GM23248 (cell line): ENCODE measurements around the gene EIF5B. TPM values are rescaled to one million over a fixed set of nuclear protein-coding genes. Genes with fewer than 3 reads are reported as not detected.

ENCODE experiments used
- DNase-seq: peaks from one replicate; pipeline ENCODE4 v3.0.0-alpha.2; 2015
- H2AFZ ChIP-seq: fragments of 200-600 bp; sonication (generic); 2 replicates; pipeline ENCODE4 v1.6.1; 2016; ENCODE audit warnings: antibody characterized with exemption
- H3F3A ChIP-seq: fragments of 200-600 bp; sonication (generic); 2 replicates; pipeline ENCODE4 v1.6.1; 2016; ENCODE audit warnings: mild to moderate bottlenecking, antibody characterized with exemption, mixed run types; ENCODE audit not compliant: insufficient read depth
- H3K27ac ChIP-seq: fragments of 200-600 bp; sonication (generic); 2 replicates; pipeline ENCODE4 v1.5.1; 2016; ENCODE audit warnings: mild to moderate bottlenecking
- H3K27me3 ChIP-seq: fragments of 200-600 bp; sonication (generic); replicated peaks from 2 replicates; pipeline ENCODE4 v1.6.1; 2016; ENCODE audit warnings: mild to moderate bottlenecking; ENCODE audit not compliant: insufficient read depth
- H3K36me3 ChIP-seq: fragments of 200-600 bp; sonication (generic); 2 replicates; pipeline ENCODE4 v1.6.1; 2016; ENCODE audit warnings: low read depth, mild to moderate bottlenecking
- H3K4me1 ChIP-seq: fragments of 200-600 bp; sonication (generic); 2 replicates; pipeline ENCODE4 v1.6.1; 2016; ENCODE audit warnings: mild to moderate bottlenecking; ENCODE audit not compliant: insufficient read depth
- H3K4me2 ChIP-seq: fragments of 200-600 bp; sonication (generic); one replicate; pipeline ENCODE4 v1.6.1; 2016; ENCODE audit warnings: mild to moderate bottlenecking; ENCODE audit not compliant: unreplicated experiment
- H3K4me3 ChIP-seq: fragments of 200-600 bp; sonication (generic); 2 replicates; pipeline ENCODE4 v1.5.1; 2016; ENCODE audit warnings: mild to moderate bottlenecking
- H3K79me2 ChIP-seq: fragments of 200-600 bp; sonication (generic); 2 replicates; pipeline ENCODE4 v1.6.1; 2016; ENCODE audit warnings: mild to moderate bottlenecking; ENCODE audit not compliant: insufficient read depth
- H3K9ac ChIP-seq: fragments of 200-600 bp; sonication (generic); 2 replicates; pipeline ENCODE4 v1.6.1; 2016; ENCODE audit warnings: mild to moderate bottlenecking
- H3K9me2 ChIP-seq: fragments of 200-600 bp; sonication (generic); 2 replicates; pipeline ENCODE4 v1.6.1; 2016; ENCODE audit warnings: mixed run types, mild to moderate bottlenecking, moderate library complexity; ENCODE audit not compliant: insufficient read depth
- H3K9me3 ChIP-seq: fragments of 200-600 bp; sonication (generic); one replicate; pipeline ENCODE4 v1.6.1; 2017; ENCODE audit warnings: low read depth
- H4K20me1 ChIP-seq: fragments of 200-600 bp; sonication (generic); 2 replicates; pipeline ENCODE4 v1.6.0; 2016; ENCODE audit not compliant: insufficient read depth
- EZH2 ChIP-seq: fragments of 200-600 bp; sonication (generic); IDR thresholded peaks from 2 replicates; pipeline ENCODE4 v1.6.1; 2018; ENCODE audit warnings: antibody characterized with exemption, mild to moderate bottlenecking; ENCODE audit not compliant: insufficient read depth, poor library complexity, severe bottlenecking
- EZH2phosphoT487 ChIP-seq: fragments of 200-600 bp; sonication (generic); IDR thresholded peaks from 2 replicates; pipeline ENCODE4 v1.6.1; 2018; ENCODE audit warnings: antibody characterized with exemption, moderate library complexity, mild to moderate bottlenecking, low read depth; ENCODE audit not compliant: insufficient read depth
- WGBS, 2 experiments: methylation state at CpG; one replicate each; pipeline ENCODE4 v1.1.6; 2015 to 2017; ENCODE audit warnings: low lambda C conversion rate in 2 of 2, low coverage in 1 of 2; ENCODE audit errors: missing lambda C conversion rate in 2 of 2; 5-methylcytosine and 5-hydroxymethylcytosine counted together
- in situ Hi-C: fragments of 300-500 bp; cut with MboI; formaldehyde crosslinking; loops from 2 replicates; pipeline ENCODE4 v1.15.0; 2020
- polyA plus RNA-seq: library from polyadenylated mRNA; unstranded; fragments of >200 nt; fragmentation: Nextera tagmentation; extraction: Ambion mirVana; gene quantifications from 2 replicates; pipeline ENCODE4 v1.2.1, GENCODE V29; 2016
- total RNA-seq: library from RNA; depleted of rRNA; stranded (reverse); fragments of >200 nt; shearing (Covaris generic); gene quantifications from 2 replicates; pipeline ENCODE4 v1.2.3, GENCODE V29; 2014; rRNA removed

Gene EIF5B
- total and polyA plus RNA-seq, 2 experiments from 2014 or later = 19.5 to 27.7 TPM

DNA sequence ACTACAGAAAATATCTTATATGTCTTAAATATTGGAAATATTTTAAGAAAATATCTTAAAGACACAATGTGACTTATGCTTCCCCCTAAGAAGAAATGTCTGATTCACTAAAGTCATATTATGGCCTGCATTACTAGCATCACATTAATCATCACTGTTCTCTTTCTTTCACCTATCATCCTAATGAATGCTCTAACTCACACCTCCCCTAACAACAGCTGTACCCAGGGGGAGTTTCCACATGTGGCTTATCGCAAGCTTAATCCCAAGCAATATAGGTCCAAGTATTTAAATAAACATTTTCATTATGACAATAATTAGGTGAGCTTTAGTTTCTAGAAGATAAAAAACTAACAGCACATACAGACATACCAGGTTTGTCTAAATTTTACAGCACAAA is 113.0 kb downstream of the EIF5B start:
- Histone ChIP-seq H3F3A (peaks cover 8% of the 10 kb centered on the region), H3K27me3 (no peaks in the 10 kb centered on the region), H4K20me1 (no peaks in the 10 kb centered on the region), H3K9me3 (no peaks in the 10 kb centered on the region), H3K9ac (no peak overlapping the region), H3K79me2 (peaks cover 80% of the 10 kb centered on the region), H3K9me2 (no peaks in the 10 kb centered on the region), H2AFZ (no peak overlapping the region), H3K36me3 (peaks cover 11% of the 10 kb centered on the region; the same call in 1 of the 2 replicates), H3K4me2 (no peak overlapping the region), H3K27ac (no peak overlapping the region), H3K4me3 (no peak overlapping the region), H3K4me1 (peaks cover 9% of the 10 kb centered on the region)
- in situ Hi-C loops = no loop called here
- 98 to 100% methylated on average over 1 of the region's 1 CpG for WGBS, 2 experiments
- no peak for TF ChIP-seq EZH2
- no peak for TF ChIP-seq EZH2phosphoT487
- DNase-seq = no peak

Other genes starting within 250 kb of the EIF5B start
- not detected in 2 replicates for gene C2orf15, start 195.7 kb upstream of the EIF5B start, total RNA-seq
- gene C2orf15, start 195.7 kb upstream of the EIF5B start, polyA plus RNA-seq = not detected in 2 replicates
- gene TSGA10, start 182.4 kb upstream of the EIF5B start, total RNA-seq = 1.4 and 3.0 TPM in 2 replicates
- gene TSGA10, start 182.4 kb upstream of the EIF5B start, polyA plus RNA-seq = 0.60 and 1.2 TPM in 2 replicates
- 6.6 and 8.8 TPM in 2 replicates for gene LIPT1, start 182.4 kb upstream of the EIF5B start, total RNA-seq
- 4.6 TPM in 2 replicates for gene LIPT1, start 182.4 kb upstream of the EIF5B start, polyA plus RNA-seq
- 15.8 and 25.4 TPM in 2 replicates for gene MITD1, start 156.3 kb upstream of the EIF5B start, total RNA-seq
- gene MITD1, start 156.3 kb upstream of the EIF5B start, polyA plus RNA-seq = 20.7 and 22.0 TPM in 2 replicates
- gene MRPL30, start 156.2 kb upstream of the EIF5B start, total RNA-seq = 29.2 and 30.9 TPM in 2 replicates
- 22.6 and 22.8 TPM in 2 replicates for gene MRPL30, start 156.2 kb upstream of the EIF5B start, polyA plus RNA-seq
- gene LYG2, start 81.7 kb upstream of the EIF5B start, total RNA-seq = not detected in 2 replicates
- gene LYG2, start 81.7 kb upstream of the EIF5B start, polyA plus RNA-seq = not detected in 2 replicates
- gene LYG1, start 36.2 kb upstream of the EIF5B start, total RNA-seq = not detected in 2 replicates
- gene LYG1, start 36.2 kb upstream of the EIF5B start, polyA plus RNA-seq = 0.19 and 0.25 TPM in 2 replicates
- 63.4 and 75.1 TPM in 2 replicates for gene TXNDC9, start 1.1 kb upstream of the EIF5B start, total RNA-seq
- 92.6 and 92.7 TPM in 2 replicates for gene TXNDC9, start 1.1 kb upstream of the EIF5B start, polyA plus RNA-seq
- 15.0 and 19.5 TPM in 2 replicates for gene REV1, start 152.6 kb downstream of the EIF5B start, total RNA-seq
- gene REV1, start 152.6 kb downstream of the EIF5B start, polyA plus RNA-seq = 14.4 and 15.1 TPM in 2 replicates